Retinal pigment epithelial cell (primary cell): ENCODE data around the gene PRKCH.
A peak's percentile ranks its signal among the peaks of the same experiment; 100 is the strongest.

Source experiments
- DNase-seq: peaks from one replicate; pipeline ENCODE4 v3.0.0-alpha.2; 2010; ENCODE audit warnings: low read depth
- H3K4me3 ChIP-seq: 2 replicates; pipeline ENCODE4 v1.5.1; 2011; ENCODE audit warnings: mild to moderate bottlenecking, low read length, control low read depth, moderate library complexity
- TF ChIP-seq, protein P1 (sequence below): conservative IDR thresholded peaks from 2 replicates; pipeline ENCODE4 v1.5.1; 2011; ENCODE audit warnings: low read depth, low read length, control low read depth, inconsistent platforms

PRKCH gene

DNA sequence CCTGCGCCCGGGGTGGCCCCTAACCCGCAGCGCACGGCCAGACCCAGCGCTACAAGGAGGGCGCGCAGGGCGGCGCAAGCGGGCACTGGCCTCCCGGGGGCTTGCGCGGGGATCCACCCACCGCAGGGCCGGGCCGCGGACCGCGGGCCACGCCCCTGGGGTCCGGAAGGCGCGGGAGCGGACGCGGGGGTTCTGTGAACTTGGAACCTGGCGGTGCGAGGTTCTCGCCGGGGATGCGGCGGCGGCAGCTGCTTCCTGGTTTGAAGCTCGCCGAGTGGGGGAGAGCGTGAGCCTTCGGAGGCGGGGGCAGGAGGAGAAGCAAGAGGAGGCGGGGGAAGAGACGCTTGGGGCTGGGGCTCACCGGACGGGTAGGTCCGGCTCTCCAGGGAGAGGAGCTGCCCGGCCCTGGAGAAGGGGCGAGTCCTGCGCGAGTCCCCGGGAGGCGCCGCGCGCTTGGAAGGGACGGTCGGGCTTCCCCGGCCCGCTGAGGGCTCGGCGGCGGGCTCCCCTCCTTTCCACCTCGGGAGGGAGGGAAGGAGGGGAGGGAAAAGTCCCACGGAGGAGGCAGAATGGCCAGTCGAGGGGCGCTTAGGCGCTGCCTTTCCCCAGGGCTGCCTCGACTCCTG, at the start of gene PRKCH:
Gene PRKCH, plus strand, starts transcription at position 195 of the 626 bp plus-strand sequence. CDS start 523 bp downstream, outside the sequence.
- TF ChIP-seq, protein P1, sequence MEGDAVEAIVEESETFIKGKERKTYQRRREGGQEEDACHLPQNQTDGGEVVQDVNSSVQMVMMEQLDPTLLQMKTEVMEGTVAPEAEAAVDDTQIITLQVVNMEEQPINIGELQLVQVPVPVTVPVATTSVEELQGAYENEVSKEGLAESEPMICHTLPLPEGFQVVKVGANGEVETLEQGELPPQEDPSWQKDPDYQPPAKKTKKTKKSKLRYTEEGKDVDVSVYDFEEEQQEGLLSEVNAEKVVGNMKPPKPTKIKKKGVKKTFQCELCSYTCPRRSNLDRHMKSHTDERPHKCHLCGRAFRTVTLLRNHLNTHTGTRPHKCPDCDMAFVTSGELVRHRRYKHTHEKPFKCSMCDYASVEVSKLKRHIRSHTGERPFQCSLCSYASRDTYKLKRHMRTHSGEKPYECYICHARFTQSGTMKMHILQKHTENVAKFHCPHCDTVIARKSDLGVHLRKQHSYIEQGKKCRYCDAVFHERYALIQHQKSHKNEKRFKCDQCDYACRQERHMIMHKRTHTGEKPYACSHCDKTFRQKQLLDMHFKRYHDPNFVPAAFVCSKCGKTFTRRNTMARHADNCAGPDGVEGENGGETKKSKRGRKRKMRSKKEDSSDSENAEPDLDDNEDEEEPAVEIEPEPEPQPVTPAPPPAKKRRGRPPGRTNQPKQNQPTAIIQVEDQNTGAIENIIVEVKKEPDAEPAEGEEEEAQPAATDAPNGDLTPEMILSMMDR, result no peak
- no peak for DNase-seq
- H3K4me3 ChIP-seq, result peak within 1 kb of the TSS; percentile 44

DNA sequence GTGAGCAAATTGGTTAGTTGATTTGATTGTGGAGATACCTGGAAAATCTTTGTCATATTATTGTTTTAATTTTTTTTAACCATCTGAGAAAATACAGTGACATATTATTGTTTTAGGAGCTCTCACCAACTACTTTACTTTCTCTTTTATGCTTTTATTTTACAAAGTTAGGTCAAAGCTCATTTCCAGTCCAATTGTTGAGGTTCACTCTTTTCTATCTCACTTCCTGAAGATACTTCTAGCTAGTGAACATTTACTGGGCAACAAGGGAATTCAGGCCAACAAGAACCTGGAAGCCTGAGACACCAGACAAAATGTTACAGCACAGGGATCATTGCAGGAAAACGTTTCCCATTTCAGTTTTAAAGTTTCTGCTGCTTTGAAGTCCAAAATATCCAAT, 44.1 kb upstream of the PRKCH start:
- no peak for DNase-seq
- TF ChIP-seq, protein P1, result no peak
- H3K4me3 ChIP-seq, result no peak overlapping the region

DNA sequence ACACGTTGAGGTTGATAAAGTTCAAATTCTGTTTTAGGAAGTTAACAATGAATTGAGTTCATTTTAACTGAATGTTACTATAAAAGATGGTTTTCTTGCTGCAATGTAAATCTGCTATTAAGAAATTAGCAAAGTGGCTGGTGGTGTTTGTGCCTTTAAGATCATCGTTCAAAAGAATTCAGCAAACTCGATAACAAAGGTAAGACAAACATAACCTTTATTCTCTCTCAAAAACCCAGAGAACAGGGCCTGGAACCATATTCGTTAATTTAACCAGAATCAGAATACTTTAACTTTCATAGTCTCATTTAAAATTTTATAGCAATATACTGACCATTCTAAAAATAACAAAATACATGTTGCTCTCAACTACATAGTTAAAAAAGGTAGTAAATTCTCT, 43.6 kb upstream of the PRKCH start:
- no peak overlapping the region for H3K4me3 ChIP-seq
- no peak for DNase-seq
- TF ChIP-seq, protein P1, result no peak

DNA sequence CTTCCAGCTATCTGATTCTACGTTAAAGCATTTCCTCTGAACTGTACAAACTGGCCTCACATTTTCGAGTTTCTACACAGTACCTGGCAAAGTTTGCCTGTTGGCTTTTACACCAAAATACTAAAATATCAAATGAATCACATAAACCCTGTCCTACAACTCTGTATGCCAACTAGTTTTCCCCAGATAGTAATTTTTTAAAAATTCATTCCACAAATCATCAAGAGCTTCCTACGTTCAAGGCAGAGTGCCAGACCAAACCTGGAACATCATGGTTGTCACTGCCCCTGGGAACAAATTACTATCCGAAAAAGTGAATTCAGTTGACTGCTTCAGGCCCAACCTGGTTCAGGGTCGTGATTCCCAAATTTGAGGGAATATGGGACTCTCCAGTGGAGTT, 42.3 kb upstream of the PRKCH start:
- TF ChIP-seq, protein P1, result no peak
- no peak overlapping the region for H3K4me3 ChIP-seq
- no peak for DNase-seq

DNA sequence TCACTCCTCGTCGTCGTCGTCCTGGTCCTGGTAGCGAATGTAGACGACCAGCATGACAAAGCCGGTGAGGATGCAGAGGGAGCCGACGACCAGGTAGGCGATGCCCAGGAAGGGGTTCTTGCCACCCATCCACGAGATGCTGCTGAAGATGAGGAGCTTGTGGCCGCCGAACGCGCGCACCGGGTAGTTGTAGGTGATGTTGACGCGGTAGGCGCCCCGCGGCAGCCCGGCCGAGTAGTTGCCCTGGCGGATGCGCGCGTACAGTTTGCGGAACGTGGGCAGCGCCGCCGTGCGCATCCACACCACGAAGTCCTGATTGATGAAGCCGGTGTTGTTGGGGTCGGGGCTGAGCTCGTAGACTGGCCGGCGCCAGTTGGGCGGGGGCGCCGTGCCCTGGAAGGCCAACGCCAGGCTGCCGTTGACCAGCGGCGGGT, 41.3 kb upstream of the PRKCH start:
- TF ChIP-seq, protein P1, result no peak
- peak overlapping the region; percentile 36 for H3K4me3 ChIP-seq
- no peak for DNase-seq

DNA sequence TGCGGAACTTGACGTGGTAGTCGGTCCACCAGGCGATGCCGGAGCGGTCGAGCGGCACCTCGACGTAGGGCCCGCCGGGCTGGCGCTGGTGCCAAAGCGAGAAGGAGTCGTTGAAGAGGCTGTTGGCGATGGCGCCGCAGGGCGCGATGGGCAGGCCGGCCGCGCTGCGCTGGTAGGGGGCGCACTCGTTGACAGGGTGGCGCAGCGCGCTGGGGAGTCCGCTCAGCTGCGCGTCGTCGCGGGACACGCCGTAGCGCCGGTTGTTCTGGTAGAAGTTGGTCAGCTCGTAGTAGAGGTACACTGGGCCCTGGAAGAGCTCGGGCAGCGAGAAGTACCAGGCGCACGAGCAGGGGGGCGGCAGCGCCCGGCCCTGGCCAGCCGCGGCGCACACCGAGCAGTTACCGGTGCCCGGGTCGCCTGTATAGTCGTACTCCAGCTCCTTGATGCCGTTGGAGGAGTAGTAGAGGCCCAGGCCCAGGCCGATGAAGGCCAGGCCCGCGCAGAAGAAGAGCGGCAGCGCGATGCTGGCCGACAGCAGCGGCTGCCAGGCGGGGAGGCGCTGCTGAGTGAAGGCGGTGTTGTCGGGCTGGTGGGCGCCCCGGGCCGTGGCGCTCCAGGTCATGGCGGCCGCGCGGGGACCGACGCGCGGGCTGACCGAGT, 40.7 kb upstream of the PRKCH start:
- peak overlapping the region; percentile 36 for H3K4me3 ChIP-seq
- no peak for DNase-seq
- TF ChIP-seq, protein P1, result peak; percentile 48
